HepG2 (cell line): ENCODE data around the gene SCART1. TPM values are rescaled to one million over a fixed set of nuclear protein-coding genes. Genes with fewer than 3 reads are reported as not detected.
"Not testable (repeated sequence)": the region's sequence is repeated elsewhere in the genome, so short reads cannot be mapped to it uniquely, and the experiment has no call there.

Experiments
- ATAC-seq: fragments of 200-7000 bp; cut with Tn5 transposase; 3 replicates; pipeline ENCODE4 v1.9.1; 2020; ENCODE audit warnings: mild to moderate bottlenecking, moderate library complexity
- BruUV-seq: library from RNA; stranded (reverse); fragments of 400-500 nt; replicated peaks from 2 replicates; lab custom pipeline; 2021; lab: Mats Ljungman, UMichigan
- CTCF ChIA-PET: fragments of 300-600 bp; formaldehyde crosslinking; extraction: SDS; loops from one replicate; lab custom pipeline; 2021; ENCODE audit warnings: low total read pairs, inconsistent platforms, low intra/inter-chr PET ratio; lab: Yijun Ruan, JAX
- POLR2A ChIA-PET: fragments of 350-600 bp; sonication (Branson Sonifier 250); formaldehyde crosslinking; loops from one replicate; lab custom pipeline; 2020; ENCODE audit warnings: antibody characterized with exemption, inconsistent platforms; lab: Yijun Ruan, JAX
- DNase-seq: peaks from one replicate; pipeline ENCODE4 v3.0.0-alpha.2; 2015; ENCODE audit warnings: low spot score
- FAIRE-seq: peaks from 3 replicates; lab custom pipeline; 2011; peaks lifted over from hg19 to GRCh38; lab: Jason Lieb, UNC
- H2AFZ ChIP-seq: one replicate; pipeline ENCODE4 v1.6.1; 2011; ENCODE audit warnings: low read length, inconsistent platforms
- H3K27ac ChIP-seq: fragments of 300-600 bp; 3 replicates; pipeline ENCODE4 v1.8.0; 2011; ENCODE audit warnings: mixed run types, mild to moderate bottlenecking, mixed read lengths, low read length, inconsistent platforms; ENCODE audit not compliant: insufficient read depth; ENCODE audit errors: extremely low read length
- H3K27me3 ChIP-seq, 2 experiments: fragments of 200-600 bp in 1 of 2; 2 replicates in 1 of 2; 3 replicates in 1 of 2; pipeline versions ENCODE4 v1.6.0 to v1.8.0; 2011; ENCODE audit warnings: low read length in 2 of 2, mild to moderate bottlenecking in 2 of 2, moderate library complexity in 2 of 2, inconsistent platforms in 1 of 2; ENCODE audit not compliant: insufficient read depth in 2 of 2, control insufficient read depth in 1 of 2
- H3K36me3 ChIP-seq, 2 experiments: fragments of 200-600 bp in 1 of 2; replicated peaks in 1 of 2; 2 replicates in 1 of 2; 3 replicates in 1 of 2; pipeline versions ENCODE4 v1.5.1 to v1.8.0; 2011; ENCODE audit warnings: low read length in 2 of 2, inconsistent platforms in 1 of 2; ENCODE audit not compliant: insufficient read depth in 2 of 2, control insufficient read depth in 1 of 2
- H3K4me1 ChIP-seq: 2 replicates; pipeline ENCODE4 v1.5.1; 2012; ENCODE audit warnings: low read length, inconsistent platforms; ENCODE audit not compliant: insufficient read depth
- H3K4me2 ChIP-seq: 2 replicates; pipeline ENCODE4 v1.6.0; 2011; ENCODE audit warnings: low read depth, low read length, inconsistent platforms
- H3K4me3 ChIP-seq, 3 experiments: fragments of 200-600 bp in 1 of 3; sonication (generic), shearing (Covaris generic) in 1 of 3; replicated peaks in 1 of 3; 2 replicates each; pipeline ENCODE4 v1.5.1; 2011 to 2016; ENCODE audit warnings: low read length in 3 of 3, inconsistent platforms in 2 of 3, low read depth in 2 of 3, mild to moderate bottlenecking in 2 of 3, control low read depth in 1 of 3, mixed read lengths in 1 of 3; ENCODE audit not compliant: insufficient read depth in 1 of 3
- H3K79me2 ChIP-seq: one replicate; pipeline ENCODE4 v1.6.1; 2011; ENCODE audit warnings: low read length, inconsistent platforms; ENCODE audit not compliant: insufficient read depth
- H3K9ac ChIP-seq: 2 replicates; pipeline ENCODE4 v1.6.0; 2011; ENCODE audit warnings: mild to moderate bottlenecking, low read depth, low read length, inconsistent platforms; ENCODE audit not compliant: insufficient read depth
- H3K9me3 ChIP-seq: 2 replicates; pipeline ENCODE4 v1.5.1; 2012; ENCODE audit warnings: mild to moderate bottlenecking, low read length
- H4K20me1 ChIP-seq: 2 replicates; pipeline ENCODE4 v1.6.0; 2011; ENCODE audit warnings: inconsistent platforms, mild to moderate bottlenecking, low read length, moderate library complexity; ENCODE audit not compliant: insufficient read depth
- FOXA3 ChIP-seq: IDR thresholded peaks from 2 replicates; pipeline ENCODE4 v1.6.1; 2016; ENCODE audit warnings: missing genetic modification reagents, missing compliant biosample characterization
- HNF4A ChIP-seq: sonication (generic); formaldehyde crosslinking; IDR thresholded peaks from 2 replicates; pipeline ENCODE4 v1.4.0; 2020; ENCODE audit warnings: missing genetic modification reagents
- NR2F6 ChIP-seq, 2 experiments: IDR thresholded peaks; 2 replicates each; pipeline ENCODE4 v1.6.1; 2016; ENCODE audit warnings: antibody characterized with exemption in 1 of 2, mild to moderate bottlenecking in 1 of 2
- SOX13 ChIP-seq, 3 experiments: fragments of 450-650 bp in 1 of 3; sonication (generic) in 1 of 3; formaldehyde crosslinking in 1 of 3; IDR thresholded peaks in 2 of 3; conservative IDR thresholded peaks in 1 of 3; 2 replicates each; pipeline versions ENCODE4 v1.5.0 to v1.6.1; 2016 to 2020; ENCODE audit warnings: antibody characterized with exemption in 1 of 3, mild to moderate bottlenecking in 1 of 3, missing compliant biosample characterization in 1 of 3, missing genetic modification reagents in 1 of 3, moderate library complexity in 1 of 3
- SOX5 ChIP-seq: IDR thresholded peaks from 2 replicates; pipeline ENCODE4 v1.6.1; 2016; ENCODE audit warnings: borderline replicate concordance
- SOX6 ChIP-seq, 2 experiments: fragments of 450-650 bp in 1 of 2; sonication (generic) in 1 of 2; formaldehyde crosslinking in 1 of 2; IDR thresholded peaks; 2 replicates each; pipeline versions ENCODE4 v1.4.0 to v1.6.1; 2017 to 2020; ENCODE audit warnings: antibody characterized with exemption in 1 of 2, mild to moderate bottlenecking in 1 of 2, missing genetic modification reagents in 1 of 2
- WGBS: methylation state at CpG from one replicate; pipeline ENCODE4 v1.1.6; 2017; ENCODE audit warnings: low lambda C conversion rate; 5-methylcytosine and 5-hydroxymethylcytosine counted together
- in situ Hi-C: cut with HindIII; loops from 2 replicates; pipeline ENCODE4 v1.10.0; 2017; ENCODE audit warnings: low pct_unique_long_range_greater_than_20kb; ENCODE audit not compliant: extremely low pct_ligation_motif_present
- intact Hi-C: fragments of 100-400 bp; cut with micrococcal nuclease; formaldehyde crosslinking; loops from one replicate; pipeline ENCODE4 v1.10.0; 2022; ENCODE audit not compliant: unreplicated experiment
- polyA plus RNA-seq, 8 experiments: library from polyadenylated mRNA; depleted of rRNA in 3 of 8; stranded (reverse) in 7 of 8; unstranded in 1 of 8; fragments of >200 nt; fragmentation: Illumina TruSeq in 4 of 8; extraction: Trizol in 4 of 8; gene quantifications; 2 replicates each; pipeline versions ENCODE4 v1.2.1 to v1.2.3, GENCODE V29; 2011 to 2016; ENCODE audit warnings: low read depth in 4 of 8, missing spikeins in 1 of 8, mixed read lengths in 1 of 8; ENCODE audit not compliant: insufficient read depth in 1 of 8
- total RNA-seq, 5 experiments: library from RNA; depleted of rRNA; stranded (reverse); fragments of >200 nt; fragmentation: Illumina TruSeq; extraction: Trizol; gene quantifications; 2 replicates each; pipeline ENCODE4 v1.2.3, GENCODE V29; 2016; ENCODE audit warnings: low read depth in 1 of 5
- TF ChIP-seq, protein P1 (sequence below): IDR thresholded peaks from 2 replicates; pipeline ENCODE4 v1.4.0; 2020; ENCODE audit warnings: mild to moderate bottlenecking, missing genetic modification reagents
- TF ChIP-seq, protein P2 (sequence below): sonication (generic); formaldehyde crosslinking; conservative IDR thresholded peaks from 2 replicates; pipeline ENCODE4 v1.4.0; 2020; ENCODE audit warnings: mild to moderate bottlenecking, missing genetic modification reagents, moderate library complexity

Gene SCART1
- total and polyA plus RNA-seq, 2 of the 13 experiments (the other 11 are each of a cell fraction or from before 2014, with no cell fraction given) = 0.46 to 1.1 TPM

DNA sequence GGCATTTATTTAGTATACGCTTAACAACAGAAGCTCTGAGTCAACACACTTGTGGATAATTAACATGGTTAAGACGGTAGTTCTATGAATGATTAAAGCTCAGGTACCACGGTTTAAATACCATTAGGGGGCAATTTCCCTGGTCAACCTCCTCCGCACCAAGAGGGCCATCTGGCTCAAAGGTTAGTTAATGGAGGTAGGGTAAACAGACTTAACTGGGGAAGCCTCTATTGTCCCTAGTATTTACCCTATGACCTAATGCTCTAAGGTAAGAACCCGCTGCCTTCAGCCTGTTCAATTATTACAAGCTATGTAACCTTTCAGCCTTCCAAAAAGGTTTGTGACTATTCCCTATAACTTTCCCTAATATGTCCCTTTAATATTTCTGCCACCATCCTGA, 64.8 kb downstream of the SCART1 start:
- H3K27ac ChIP-seq; FAIRE-seq; H3K79me2 ChIP-seq; H3K36me3 ChIP-seq; H3K4me3 ChIP-seq; H3K9ac ChIP-seq; H3K27me3 ChIP-seq; ATAC-seq; H2AFZ ChIP-seq; H4K20me1 ChIP-seq; intact Hi-C loops; CTCF ChIA-PET; BruUV-seq; in situ Hi-C loops; TF ChIP-seq SOX6 (IDR thresholded peaks at IDR 0.05); SOX13 (IDR thresholded peaks at IDR 0.05); NR2F6 (CRISPR knock-in tag; IDR thresholded peaks at IDR 0.05): not testable (repeated sequence)
- H3K4me2 ChIP-seq = peak overlapping the region; percentile 34; the same call in 1 of the 2 replicates
- TF ChIP-seq, protein P1, sequence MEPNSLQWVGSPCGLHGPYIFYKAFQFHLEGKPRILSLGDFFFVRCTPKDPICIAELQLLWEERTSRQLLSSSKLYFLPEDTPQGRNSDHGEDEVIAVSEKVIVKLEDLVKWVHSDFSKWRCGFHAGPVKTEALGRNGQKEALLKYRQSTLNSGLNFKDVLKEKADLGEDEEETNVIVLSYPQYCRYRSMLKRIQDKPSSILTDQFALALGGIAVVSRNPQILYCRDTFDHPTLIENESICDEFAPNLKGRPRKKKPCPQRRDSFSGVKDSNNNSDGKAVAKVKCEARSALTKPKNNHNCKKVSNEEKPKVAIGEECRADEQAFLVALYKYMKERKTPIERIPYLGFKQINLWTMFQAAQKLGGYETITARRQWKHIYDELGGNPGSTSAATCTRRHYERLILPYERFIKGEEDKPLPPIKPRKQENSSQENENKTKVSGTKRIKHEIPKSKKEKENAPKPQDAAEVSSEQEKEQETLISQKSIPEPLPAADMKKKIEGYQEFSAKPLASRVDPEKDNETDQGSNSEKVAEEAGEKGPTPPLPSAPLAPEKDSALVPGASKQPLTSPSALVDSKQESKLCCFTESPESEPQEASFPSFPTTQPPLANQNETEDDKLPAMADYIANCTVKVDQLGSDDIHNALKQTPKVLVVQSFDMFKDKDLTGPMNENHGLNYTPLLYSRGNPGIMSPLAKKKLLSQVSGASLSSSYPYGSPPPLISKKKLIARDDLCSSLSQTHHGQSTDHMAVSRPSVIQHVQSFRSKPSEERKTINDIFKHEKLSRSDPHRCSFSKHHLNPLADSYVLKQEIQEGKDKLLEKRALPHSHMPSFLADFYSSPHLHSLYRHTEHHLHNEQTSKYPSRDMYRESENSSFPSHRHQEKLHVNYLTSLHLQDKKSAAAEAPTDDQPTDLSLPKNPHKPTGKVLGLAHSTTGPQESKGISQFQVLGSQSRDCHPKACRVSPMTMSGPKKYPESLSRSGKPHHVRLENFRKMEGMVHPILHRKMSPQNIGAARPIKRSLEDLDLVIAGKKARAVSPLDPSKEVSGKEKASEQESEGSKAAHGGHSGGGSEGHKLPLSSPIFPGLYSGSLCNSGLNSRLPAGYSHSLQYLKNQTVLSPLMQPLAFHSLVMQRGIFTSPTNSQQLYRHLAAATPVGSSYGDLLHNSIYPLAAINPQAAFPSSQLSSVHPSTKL = peak; percentile 51; the same call in 1 of the 2 replicates
- TF ChIP-seq SOX6 (CRISPR knock-in tag; IDR thresholded peaks at IDR 0.05) (peak; percentile 74), SOX13 (CRISPR knock-in tag; conservative IDR thresholded peaks at IDR 0.05 in 1 of 2, IDR thresholded peaks at IDR 0.05 in 1 of 2) (peak in 1 of 2 experiments; percentile 61; a peak in 2 of 4 replicates), FOXA3 (CRISPR knock-in tag) (peak; percentile 37; the same call in 1 of the 2 replicates), SOX5 (CRISPR knock-in tag) (peak; percentile 48; the same call in 1 of the 2 replicates), NR2F6 (IDR thresholded peaks at IDR 0.05) (0 out of 2 replicates have a peak, but pooled peaks have one; percentile 14), HNF4A (CRISPR knock-in tag) (0 out of 2 replicates have a peak, but pooled peaks have one; percentile 13)
- TF ChIP-seq, protein P2, sequence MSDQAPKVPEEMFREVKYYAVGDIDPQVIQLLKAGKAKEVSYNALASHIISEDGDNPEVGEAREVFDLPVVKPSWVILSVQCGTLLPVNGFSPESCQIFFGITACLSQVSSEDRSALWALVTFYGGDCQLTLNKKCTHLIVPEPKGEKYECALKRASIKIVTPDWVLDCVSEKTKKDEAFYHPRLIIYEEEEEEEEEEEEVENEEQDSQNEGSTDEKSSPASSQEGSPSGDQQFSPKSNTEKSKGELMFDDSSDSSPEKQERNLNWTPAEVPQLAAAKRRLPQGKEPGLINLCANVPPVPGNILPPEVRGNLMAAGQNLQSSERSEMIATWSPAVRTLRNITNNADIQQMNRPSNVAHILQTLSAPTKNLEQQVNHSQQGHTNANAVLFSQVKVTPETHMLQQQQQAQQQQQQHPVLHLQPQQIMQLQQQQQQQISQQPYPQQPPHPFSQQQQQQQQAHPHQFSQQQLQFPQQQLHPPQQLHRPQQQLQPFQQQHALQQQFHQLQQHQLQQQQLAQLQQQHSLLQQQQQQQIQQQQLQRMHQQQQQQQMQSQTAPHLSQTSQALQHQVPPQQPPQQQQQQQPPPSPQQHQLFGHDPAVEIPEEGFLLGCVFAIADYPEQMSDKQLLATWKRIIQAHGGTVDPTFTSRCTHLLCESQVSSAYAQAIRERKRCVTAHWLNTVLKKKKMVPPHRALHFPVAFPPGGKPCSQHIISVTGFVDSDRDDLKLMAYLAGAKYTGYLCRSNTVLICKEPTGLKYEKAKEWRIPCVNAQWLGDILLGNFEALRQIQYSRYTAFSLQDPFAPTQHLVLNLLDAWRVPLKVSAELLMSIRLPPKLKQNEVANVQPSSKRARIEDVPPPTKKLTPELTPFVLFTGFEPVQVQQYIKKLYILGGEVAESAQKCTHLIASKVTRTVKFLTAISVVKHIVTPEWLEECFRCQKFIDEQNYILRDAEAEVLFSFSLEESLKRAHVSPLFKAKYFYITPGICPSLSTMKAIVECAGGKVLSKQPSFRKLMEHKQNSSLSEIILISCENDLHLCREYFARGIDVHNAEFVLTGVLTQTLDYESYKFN (CRISPR knock-in tag) = peak; percentile 60; the same call in 1 of the 2 replicates
- peak; percentile 29 for DNase-seq
- 3% methylated on average over 5 of the region's 5 CpGs for WGBS
- POLR2A ChIA-PET = interaction anchor here (1.2 kb wide), 1 partner anchor 165 kb away, joined by 3 read pairs; no protein-coding TSS in a partner anchor
- peaks cover 43% of the 10 kb centered on the region for H3K4me1 ChIP-seq
- peaks cover 18% of the 10 kb centered on the region for H3K9me3 ChIP-seq
